HepG2 (cell line): Measurements from ENCODE around the gene PSEN2. TPM values are rescaled to one million over a fixed set of nuclear protein-coding genes. Genes with fewer than 3 reads are reported as not detected.
A peak's percentile ranks its signal among the peaks of the same experiment; 100 is the strongest.

ENCODE experiments used
- GTF3A ChIP-seq: sonication (generic); formaldehyde crosslinking; conservative IDR thresholded peaks from 2 replicates; pipeline ENCODE4 v1.4.0; 2020; ENCODE audit warnings: mild to moderate bottlenecking, missing genetic modification reagents
- HMG20A ChIP-seq: IDR thresholded peaks from 2 replicates; pipeline ENCODE4 v1.6.1; 2016; ENCODE audit warnings: borderline replicate concordance
- MBNL3 ChIP-seq: fragments of 250-450 bp; sonication (Bioruptor Pico); conservative IDR thresholded peaks from 2 replicates; pipeline ENCODE4 v1.8.0; 2022; ENCODE audit warnings: mild to moderate bottlenecking, inconsistent platforms
- NCOA5 ChIP-seq: sonication (generic); formaldehyde crosslinking; IDR thresholded peaks from 2 replicates; pipeline ENCODE4 v1.4.0; 2020; ENCODE audit warnings: missing genetic modification reagents
- SETDB1 ChIP-seq: sonication (generic); formaldehyde crosslinking; IDR thresholded peaks from 2 replicates; pipeline ENCODE4 v1.5.1; 2020; ENCODE audit warnings: missing genetic modification reagents, mild to moderate bottlenecking, borderline replicate concordance
- ZFAT ChIP-seq: sonication (generic); formaldehyde crosslinking; conservative IDR thresholded peaks from 2 replicates; pipeline ENCODE4 v1.8.1; 2023; ENCODE audit warnings: missing genetic modification reagents, inconsistent platforms
- ZHX1 ChIP-seq: sonication (generic); formaldehyde crosslinking; IDR thresholded peaks from 2 replicates; pipeline ENCODE4 v1.8.1; 2022; ENCODE audit warnings: low read depth, mild to moderate bottlenecking, missing genetic modification reagents
- ZNF12 ChIP-seq: sonication (generic); formaldehyde crosslinking; IDR thresholded peaks from 2 replicates; pipeline ENCODE4 v1.5.0; 2020; ENCODE audit warnings: missing genetic modification reagents
- ZNF124 ChIP-seq: sonication (generic); formaldehyde crosslinking; IDR thresholded peaks from 2 replicates; pipeline ENCODE4 v1.4.0; 2020; ENCODE audit warnings: missing genetic modification reagents
- ZNF225 ChIP-seq: sonication (generic); formaldehyde crosslinking; IDR thresholded peaks from 2 replicates; pipeline ENCODE4 v1.4.0; 2020; ENCODE audit warnings: mild to moderate bottlenecking, missing genetic modification reagents
- ZNF260 ChIP-seq: sonication (generic); formaldehyde crosslinking; IDR thresholded peaks from 2 replicates; pipeline ENCODE4 v1.4.0; 2020; ENCODE audit warnings: missing genetic modification reagents, low read depth, mild to moderate bottlenecking, borderline replicate concordance
- ZNF326 ChIP-seq: sonication (generic); formaldehyde crosslinking; IDR thresholded peaks from 2 replicates; pipeline ENCODE4 v1.4.0; 2020; ENCODE audit warnings: missing genetic modification reagents, borderline replicate concordance
- ZNF512B ChIP-seq: sonication (generic); formaldehyde crosslinking; IDR thresholded peaks from 2 replicates; pipeline ENCODE4 v1.5.1; 2020; ENCODE audit warnings: missing genetic modification reagents, mild to moderate bottlenecking, borderline replicate concordance
- ZNF513 ChIP-seq: sonication (generic); formaldehyde crosslinking; conservative IDR thresholded peaks from 2 replicates; pipeline ENCODE4 v1.5.0; 2020; ENCODE audit warnings: missing genetic modification reagents
- ZNF615 ChIP-seq: sonication (generic); formaldehyde crosslinking; IDR thresholded peaks from 2 replicates; pipeline ENCODE4 v1.5.0; 2020; ENCODE audit warnings: mild to moderate bottlenecking, missing genetic modification reagents, borderline replicate concordance
- ZNF629 ChIP-seq: sonication (generic); formaldehyde crosslinking; conservative IDR thresholded peaks from 2 replicates; pipeline ENCODE4 v1.5.0; 2020; ENCODE audit warnings: missing genetic modification reagents
- ZNF709 ChIP-seq: sonication (generic); formaldehyde crosslinking; IDR thresholded peaks from 2 replicates; pipeline ENCODE4 v1.5.0; 2020; ENCODE audit warnings: mild to moderate bottlenecking, missing genetic modification reagents
- ZNF75D ChIP-seq: sonication (generic); formaldehyde crosslinking; IDR thresholded peaks from 2 replicates; pipeline ENCODE4 v1.8.1; 2023; ENCODE audit warnings: missing genetic modification reagents, mild to moderate bottlenecking, borderline replicate concordance
- polyA plus RNA-seq, 8 experiments: library from polyadenylated mRNA; depleted of rRNA in 3 of 8; stranded (reverse) in 7 of 8; unstranded in 1 of 8; fragments of >200 nt; fragmentation: Illumina TruSeq in 4 of 8; extraction: Trizol in 4 of 8; gene quantifications; 2 replicates each; pipeline versions ENCODE4 v1.2.1 to v1.2.3, GENCODE V29; 2011 to 2016; ENCODE audit warnings: low read depth in 4 of 8, missing spikeins in 1 of 8, mixed read lengths in 1 of 8; ENCODE audit not compliant: insufficient read depth in 1 of 8
- total RNA-seq, 5 experiments: library from RNA; depleted of rRNA; stranded (reverse); fragments of >200 nt; fragmentation: Illumina TruSeq; extraction: Trizol; gene quantifications; 2 replicates each; pipeline ENCODE4 v1.2.3, GENCODE V29; 2016; ENCODE audit warnings: low read depth in 1 of 5
- TF ChIP-seq, protein P1 (sequence below): IDR thresholded peaks from 2 replicates; pipeline ENCODE4 v1.6.1; 2012; ENCODE audit warnings: low read length, improper control_type of control experiment

PSEN2 gene
- total and polyA plus RNA-seq, 2 of the 13 experiments (the other 11 are each of a cell fraction or from before 2014, with no cell fraction given): 5.9 to 13.1 TPM

DNA sequence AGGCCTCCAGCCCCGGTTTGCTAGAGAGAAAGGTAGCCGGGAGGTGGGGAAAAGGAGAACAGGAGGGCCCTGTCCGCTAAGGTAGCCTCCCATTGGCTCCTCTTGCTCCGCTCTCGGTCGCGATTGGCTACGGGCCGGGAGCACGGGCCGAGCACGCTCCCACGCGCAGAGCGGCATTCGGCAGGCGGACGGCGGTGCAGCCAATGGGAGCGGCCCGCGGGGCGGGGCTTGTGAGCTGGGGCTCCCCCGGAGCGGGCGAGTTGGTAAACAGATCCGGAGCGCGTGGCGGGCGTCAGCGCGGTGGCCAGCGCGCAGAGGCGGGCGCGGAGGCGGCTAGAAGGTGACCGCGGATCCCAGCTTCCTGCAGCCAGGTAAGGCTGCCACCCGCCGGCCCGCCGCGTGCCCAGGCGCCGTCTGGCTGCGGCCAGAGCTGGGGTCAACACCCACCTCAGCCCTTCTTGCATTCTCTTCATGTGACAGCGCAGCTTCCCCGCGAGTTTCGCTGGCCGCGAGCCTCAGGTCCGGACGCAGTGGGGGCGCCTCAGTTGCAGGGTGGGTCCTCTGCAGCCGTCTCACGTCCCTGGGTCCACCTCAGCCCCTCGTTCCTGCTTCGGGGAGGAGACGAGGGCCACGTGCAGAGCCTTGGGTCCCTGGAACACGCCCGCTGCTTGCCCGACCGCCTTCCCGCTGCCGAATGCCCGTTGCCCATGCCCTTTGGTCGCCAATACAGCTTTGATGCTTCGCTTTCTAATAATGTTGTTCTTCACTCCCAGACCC, 69.8 kb downstream of the PSEN2 start, which contains the start of gene COQ8A (continued):
- TF ChIP-seq ZNF513 (CRISPR knock-in tag) (no peak), ZHX1 (no peak), ZNF512B (no peak), ZNF260 (CRISPR knock-in tag) (no peak), ZNF326 (no peak), HMG20A (CRISPR knock-in tag) (no peak), NCOA5 (CRISPR knock-in tag) (no peak), GTF3A (CRISPR knock-in tag) (no peak; the same call in 1 of the 2 replicates), ZNF629 (no peak), ZNF12 (CRISPR knock-in tag) (no peak), SETDB1 (CRISPR knock-in tag) (no peak), ZNF124 (CRISPR knock-in tag) (no peak), ZNF225 (CRISPR knock-in tag) (no peak), ZNF615 (CRISPR knock-in tag) (no peak), MBNL3 (CRISPR knock-in tag) (no peak), ZFAT (CRISPR knock-in tag) (no peak), ZNF75D (CRISPR knock-in tag) (no peak), ZNF709 (CRISPR knock-in tag) (peak; percentile 37; the same call in 1 of the 2 replicates)
- TF ChIP-seq, protein P1, sequence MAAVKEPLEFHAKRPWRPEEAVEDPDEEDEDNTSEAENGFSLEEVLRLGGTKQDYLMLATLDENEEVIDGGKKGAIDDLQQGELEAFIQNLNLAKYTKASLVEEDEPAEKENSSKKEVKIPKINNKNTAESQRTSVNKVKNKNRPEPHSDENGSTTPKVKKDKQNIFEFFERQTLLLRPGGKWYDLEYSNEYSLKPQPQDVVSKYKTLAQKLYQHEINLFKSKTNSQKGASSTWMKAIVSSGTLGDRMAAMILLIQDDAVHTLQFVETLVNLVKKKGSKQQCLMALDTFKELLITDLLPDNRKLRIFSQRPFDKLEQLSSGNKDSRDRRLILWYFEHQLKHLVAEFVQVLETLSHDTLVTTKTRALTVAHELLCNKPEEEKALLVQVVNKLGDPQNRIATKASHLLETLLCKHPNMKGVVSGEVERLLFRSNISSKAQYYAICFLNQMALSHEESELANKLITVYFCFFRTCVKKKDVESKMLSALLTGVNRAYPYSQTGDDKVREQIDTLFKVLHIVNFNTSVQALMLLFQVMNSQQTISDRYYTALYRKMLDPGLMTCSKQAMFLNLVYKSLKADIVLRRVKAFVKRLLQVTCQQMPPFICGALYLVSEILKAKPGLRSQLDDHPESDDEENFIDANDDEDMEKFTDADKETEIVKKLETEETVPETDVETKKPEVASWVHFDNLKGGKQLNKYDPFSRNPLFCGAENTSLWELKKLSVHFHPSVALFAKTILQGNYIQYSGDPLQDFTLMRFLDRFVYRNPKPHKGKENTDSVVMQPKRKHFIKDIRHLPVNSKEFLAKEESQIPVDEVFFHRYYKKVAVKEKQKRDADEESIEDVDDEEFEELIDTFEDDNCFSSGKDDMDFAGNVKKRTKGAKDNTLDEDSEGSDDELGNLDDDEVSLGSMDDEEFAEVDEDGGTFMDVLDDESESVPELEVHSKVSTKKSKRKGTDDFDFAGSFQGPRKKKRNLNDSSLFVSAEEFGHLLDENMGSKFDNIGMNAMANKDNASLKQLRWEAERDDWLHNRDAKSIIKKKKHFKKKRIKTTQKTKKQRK: no peak
